Measurements from ENCODE around the gene GPR132. TPM values are rescaled to one million over a fixed set of nuclear protein-coding genes. Genes with fewer than 3 reads are reported as not detected.

The GPR132 gene
- total RNA-seq, 1 donor from 2014 or later = 0.57 TPM

DNA sequence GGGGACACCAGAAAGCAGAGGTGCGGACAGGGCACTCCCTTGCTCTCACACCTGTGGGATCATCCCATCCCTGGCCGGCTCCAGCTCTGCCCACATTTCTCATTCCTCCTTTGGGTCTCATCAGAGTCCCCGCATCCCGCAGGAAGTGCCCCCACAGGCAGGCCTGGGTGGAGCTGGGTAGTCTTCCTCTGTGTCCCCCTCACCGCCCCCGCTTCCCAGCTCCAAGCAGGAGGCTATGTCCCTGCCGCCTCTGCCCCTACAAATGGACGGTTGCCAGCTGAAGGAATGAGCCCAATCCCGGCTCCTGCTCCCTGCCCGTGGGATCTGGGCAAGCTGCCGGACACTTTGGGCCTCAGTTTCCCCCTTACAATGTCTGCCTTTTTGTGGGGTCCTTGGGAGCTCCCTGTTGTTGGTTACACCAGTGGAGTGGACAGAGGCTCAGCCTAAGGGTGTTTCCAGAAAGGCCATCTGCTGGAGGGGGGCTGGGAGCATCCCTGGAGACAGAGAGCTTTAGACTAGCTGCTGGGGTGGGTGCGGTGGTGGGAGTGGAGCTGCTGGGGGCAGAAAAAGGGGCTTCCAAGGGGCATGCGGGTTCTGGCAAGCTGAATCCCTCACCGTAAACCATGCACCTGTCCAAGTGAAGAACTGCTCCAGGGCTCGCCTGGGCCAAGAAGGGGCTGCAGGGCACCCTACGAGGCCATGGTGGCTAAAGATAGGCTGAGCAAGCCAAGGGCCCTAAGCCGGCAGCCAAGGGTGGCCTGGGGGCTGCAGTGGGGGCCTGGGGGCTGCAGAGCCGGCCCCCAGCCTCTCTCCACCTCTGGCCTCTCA lies 7.9 kb upstream of the GPR132 start:
- no peak for DNase-seq (ENCODE audit: low spot score, unreplicated experiment)
- no peaks in the 10 kb centered on the region for H3K36me3 Mint-ChIP-seq (ENCODE audit: insufficient read depth)

DNA sequence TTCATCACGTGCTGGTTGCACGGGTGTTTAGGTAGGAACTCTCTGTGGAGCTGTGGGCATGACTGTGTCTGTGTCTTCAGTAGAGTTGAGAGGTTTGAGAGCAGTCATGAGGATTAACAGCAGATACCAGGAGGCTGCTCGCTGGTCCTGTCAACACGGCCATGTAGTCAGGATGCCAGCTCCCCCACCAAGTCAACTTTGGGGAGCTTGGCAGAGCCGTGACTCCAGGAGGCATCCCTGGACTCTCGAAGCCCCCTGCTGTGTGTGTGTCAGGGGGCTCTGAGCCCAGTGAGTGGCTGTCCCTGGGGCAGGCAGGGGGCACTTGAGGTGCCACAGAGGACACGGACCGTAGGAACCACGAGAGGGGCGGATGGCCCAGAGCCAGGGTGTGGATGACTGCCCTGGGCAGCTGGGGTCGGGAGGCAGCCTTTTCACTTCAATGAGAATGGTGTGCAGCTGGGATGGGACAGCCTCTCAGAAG lies 7.2 kb upstream of the GPR132 start:
- no peak overlapping the region for H3K4me3 Mint-ChIP-seq (ENCODE audit: low read depth)
- H3K4me1 Mint-ChIP-seq (ENCODE audit: low read depth) = peaks cover 2% of the 10 kb centered on the region
- no peaks in the 10 kb centered on the region for H3K36me3 Mint-ChIP-seq (ENCODE audit: insufficient read depth)
- peaks cover 15% of the 10 kb centered on the region for H3K27me3 Mint-ChIP-seq
- DNase-seq (ENCODE audit: low spot score, unreplicated experiment) = no peak
- TF ChIP-seq, protein P1, sequence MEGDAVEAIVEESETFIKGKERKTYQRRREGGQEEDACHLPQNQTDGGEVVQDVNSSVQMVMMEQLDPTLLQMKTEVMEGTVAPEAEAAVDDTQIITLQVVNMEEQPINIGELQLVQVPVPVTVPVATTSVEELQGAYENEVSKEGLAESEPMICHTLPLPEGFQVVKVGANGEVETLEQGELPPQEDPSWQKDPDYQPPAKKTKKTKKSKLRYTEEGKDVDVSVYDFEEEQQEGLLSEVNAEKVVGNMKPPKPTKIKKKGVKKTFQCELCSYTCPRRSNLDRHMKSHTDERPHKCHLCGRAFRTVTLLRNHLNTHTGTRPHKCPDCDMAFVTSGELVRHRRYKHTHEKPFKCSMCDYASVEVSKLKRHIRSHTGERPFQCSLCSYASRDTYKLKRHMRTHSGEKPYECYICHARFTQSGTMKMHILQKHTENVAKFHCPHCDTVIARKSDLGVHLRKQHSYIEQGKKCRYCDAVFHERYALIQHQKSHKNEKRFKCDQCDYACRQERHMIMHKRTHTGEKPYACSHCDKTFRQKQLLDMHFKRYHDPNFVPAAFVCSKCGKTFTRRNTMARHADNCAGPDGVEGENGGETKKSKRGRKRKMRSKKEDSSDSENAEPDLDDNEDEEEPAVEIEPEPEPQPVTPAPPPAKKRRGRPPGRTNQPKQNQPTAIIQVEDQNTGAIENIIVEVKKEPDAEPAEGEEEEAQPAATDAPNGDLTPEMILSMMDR (IDR thresholded peaks at IDR 0.05; ENCODE audit: unreplicated experiment) = no peak
- H3K9me3 Mint-ChIP-seq (ENCODE audit: low read depth) = no peaks in the 10 kb centered on the region
- no peak overlapping the region for H3K27ac Mint-ChIP-seq

More for the DNA sequence above, 7.9 kb upstream of the GPR132 start:
- Mint-ChIP-seq H3K4me1 (ENCODE audit: low read depth) (peaks cover 2% of the 10 kb centered on the region), H3K27ac (no peak overlapping the region), H3K27me3 (peaks cover 15% of the 10 kb centered on the region), H3K9me3 (ENCODE audit: low read depth) (no peaks in the 10 kb centered on the region), H3K4me3 (ENCODE audit: low read depth) (no peak overlapping the region)
- TF ChIP-seq, protein P1 (IDR thresholded peaks at IDR 0.05; ENCODE audit: unreplicated experiment) = no peak

DNA sequence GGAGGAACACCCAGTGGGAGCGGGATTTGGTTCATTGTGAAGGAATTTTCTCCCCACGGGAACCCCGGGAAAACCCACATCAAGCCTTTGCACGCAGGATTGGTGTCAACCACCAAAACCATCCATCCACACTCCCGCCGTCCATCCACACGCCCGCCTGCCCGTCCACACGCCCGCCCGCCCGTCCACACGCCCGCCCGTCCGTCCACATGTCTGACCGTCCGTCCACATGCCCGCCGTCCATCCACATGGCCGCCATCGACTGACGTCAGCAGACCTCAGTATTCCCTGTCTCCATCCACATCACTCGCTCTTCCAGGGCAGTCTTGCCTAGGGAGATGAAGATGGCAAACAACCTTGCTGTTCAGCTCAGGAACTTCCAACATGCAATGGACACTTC lies 6.7 kb upstream of the GPR132 start:
- Mint-ChIP-seq H3K27me3 (peaks cover 12% of the 10 kb centered on the region), H3K9me3 (ENCODE audit: low read depth) (no peaks in the 10 kb centered on the region), H3K4me1 (ENCODE audit: low read depth) (no peaks in the 10 kb centered on the region), H3K27ac (no peak overlapping the region), H3K36me3 (ENCODE audit: insufficient read depth) (no peaks in the 10 kb centered on the region), H3K4me3 (ENCODE audit: low read depth) (no peak overlapping the region)
- no peak for DNase-seq (ENCODE audit: low spot score, unreplicated experiment)
- TF ChIP-seq, protein P1 (IDR thresholded peaks at IDR 0.05; ENCODE audit: unreplicated experiment) = no peak

DNA sequence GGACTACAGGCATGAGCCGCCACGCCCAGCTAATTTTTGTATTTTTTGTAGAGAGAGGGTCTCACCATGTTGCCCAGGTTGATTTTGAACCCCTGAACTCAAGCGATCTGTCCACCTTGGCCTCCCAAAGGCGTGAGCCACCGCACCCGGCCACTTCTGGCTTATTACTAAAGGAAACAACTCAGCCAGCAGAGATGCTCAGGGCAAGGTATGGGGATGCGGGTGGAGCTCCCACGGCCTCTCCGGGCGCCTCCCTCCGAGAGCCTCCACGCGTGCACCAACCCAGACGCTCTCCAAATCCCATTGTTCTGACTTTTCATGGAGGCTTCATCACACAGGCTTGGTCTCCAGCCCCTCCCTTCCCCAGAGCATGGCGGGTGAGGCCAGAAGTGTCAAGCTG lies 6.1 kb upstream of the GPR132 start:
- Mint-ChIP-seq H3K4me1 (ENCODE audit: low read depth) (no peaks in the 10 kb centered on the region), H3K9me3 (ENCODE audit: low read depth) (no peaks in the 10 kb centered on the region), H3K27me3 (peaks cover 12% of the 10 kb centered on the region), H3K4me3 (ENCODE audit: low read depth) (no peak overlapping the region), H3K36me3 (ENCODE audit: insufficient read depth) (no peaks in the 10 kb centered on the region), H3K27ac (no peak overlapping the region)
- TF ChIP-seq, protein P1 (IDR thresholded peaks at IDR 0.05; ENCODE audit: unreplicated experiment) = no peak
- DNase-seq (ENCODE audit: low spot score, unreplicated experiment) = no peak

DNA sequence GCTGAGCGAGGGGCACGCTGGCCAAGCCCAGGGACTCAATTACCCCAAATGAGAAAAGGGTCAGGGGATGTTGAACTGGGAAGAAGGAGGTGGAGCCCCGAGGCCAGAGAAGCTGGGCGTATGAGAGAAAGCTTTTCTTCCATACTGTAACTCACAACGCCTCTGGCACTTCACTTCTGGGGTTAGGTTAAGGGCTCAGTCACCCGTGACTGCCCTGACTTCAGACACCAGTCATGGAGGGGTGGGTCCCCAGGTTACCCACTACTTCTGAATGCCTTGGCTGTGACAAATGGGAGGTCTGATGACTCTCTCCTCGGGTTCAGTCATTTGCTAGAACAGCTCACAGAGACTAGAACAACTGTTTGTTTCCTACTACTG lies 5.5 kb upstream of the GPR132 start:
- TF ChIP-seq, protein P1 (IDR thresholded peaks at IDR 0.05; ENCODE audit: unreplicated experiment) = no peak
- Mint-ChIP-seq H3K27me3 (peaks cover 12% of the 10 kb centered on the region), H3K4me1 (ENCODE audit: low read depth) (no peaks in the 10 kb centered on the region), H3K9me3 (ENCODE audit: low read depth) (no peaks in the 10 kb centered on the region), H3K36me3 (ENCODE audit: insufficient read depth) (no peaks in the 10 kb centered on the region), H3K4me3 (ENCODE audit: low read depth) (no peak overlapping the region), H3K27ac (no peak overlapping the region)
- DNase-seq (ENCODE audit: low spot score, unreplicated experiment) = no peak
